NCI-H128 (cell line): ENCODE measurements around the gene PITPNM3.

Experiments
- DNase-seq: peaks from one replicate; lab custom pipeline; 2025; ENCODE audit not compliant: unreplicated experiment; lab: John Stamatoyannopoulos, UW

PITPNM3 gene

DNA sequence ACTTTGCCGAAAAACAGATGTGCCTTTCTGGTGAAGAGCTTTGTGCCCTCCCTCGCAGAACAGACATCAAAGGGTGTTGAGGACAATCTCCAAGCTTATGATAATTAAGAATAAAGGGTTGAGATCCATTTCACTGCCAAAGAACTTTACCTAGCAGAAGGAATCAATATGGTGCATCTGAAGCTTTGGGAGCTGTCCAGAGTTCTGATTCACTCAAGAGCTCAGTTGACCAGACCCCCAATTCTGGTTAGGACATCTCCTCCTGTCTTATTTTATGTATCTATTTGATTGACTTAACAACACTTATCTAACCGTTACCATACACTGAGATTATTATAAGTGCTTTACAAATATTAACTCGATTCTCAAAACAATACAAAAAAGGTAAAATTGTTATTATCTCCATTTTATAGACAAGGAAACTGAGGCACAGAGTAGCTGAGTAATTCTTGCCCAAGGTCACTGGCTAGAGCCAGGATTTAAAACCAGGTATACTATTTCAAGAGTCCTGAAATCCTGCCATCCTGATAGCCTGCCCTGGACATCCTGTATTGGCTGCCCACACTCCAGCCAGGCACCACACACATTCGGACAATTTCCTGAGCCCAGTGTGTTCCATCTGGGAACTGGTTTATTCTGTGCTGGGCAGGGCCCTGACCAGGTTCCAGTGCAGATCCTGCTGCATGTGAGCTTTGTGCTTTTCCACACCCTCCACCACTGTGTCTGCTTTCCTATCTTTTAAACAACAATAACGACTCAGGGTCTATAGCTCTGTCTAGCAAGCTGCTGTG, 29.8 kb downstream of the PITPNM3 start:
- no peak for DNase-seq

GRCh38 chr17:6525731-6526130, 30.6 kb downstream of the PITPNM3 start:
- no peak for DNase-seq

GRCh38 chr17:6525141-6525540, 31.2 kb downstream of the PITPNM3 start:
- DNase-seq, result no peak

DNA sequence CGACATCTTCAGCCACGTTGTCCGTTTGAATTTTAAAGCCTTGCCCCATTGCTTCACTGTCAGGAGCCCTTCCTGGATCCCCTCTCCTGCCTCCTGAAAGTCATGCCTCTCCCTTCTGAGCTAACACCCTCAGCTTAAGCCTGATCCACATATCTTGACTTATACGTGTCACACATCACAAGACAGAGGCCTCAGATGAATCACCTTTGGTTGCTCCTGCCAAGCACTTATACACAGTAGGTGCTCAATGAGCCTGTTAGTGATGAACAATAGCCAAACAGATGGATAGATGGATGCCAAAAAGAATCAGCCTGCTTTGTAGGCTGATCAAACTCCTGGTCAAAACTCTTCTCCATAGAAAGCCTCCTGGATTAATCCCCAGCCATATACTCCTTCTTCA, 31.8 kb downstream of the PITPNM3 start:
- DNase-seq, result no peak

GRCh38 chr17:6523809-6524355, 32.5 kb downstream of the PITPNM3 start:
- no peak for DNase-seq

- no peak for DNase-seq
These were observed 33.0 kb downstream of the PITPNM3 start for GRCh38 chr17:6523330-6523729.

DNA sequence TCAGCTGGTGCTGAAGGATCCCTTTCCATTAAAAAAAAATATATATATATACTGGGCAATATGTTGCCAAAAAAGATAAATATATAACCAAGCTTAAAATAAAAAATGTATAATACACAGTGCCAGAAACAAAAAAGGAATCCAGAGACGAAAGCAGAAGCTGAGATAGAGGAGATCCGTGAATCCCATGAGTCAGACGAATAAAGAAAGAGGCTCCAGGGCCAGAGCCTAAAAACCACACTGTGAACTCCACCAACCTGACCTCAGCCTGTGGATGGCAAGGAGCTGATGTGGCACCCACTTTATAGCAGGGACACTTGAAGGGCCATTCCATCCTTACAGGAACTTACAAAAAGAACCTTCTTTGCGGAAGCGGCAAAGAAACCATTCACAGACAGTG, 34.8 kb downstream of the PITPNM3 start:
- DNase-seq, result no peak

GRCh38 chr17:6517062-6517461, 39.3 kb downstream of the PITPNM3 start:
- no peak for DNase-seq

DNA sequence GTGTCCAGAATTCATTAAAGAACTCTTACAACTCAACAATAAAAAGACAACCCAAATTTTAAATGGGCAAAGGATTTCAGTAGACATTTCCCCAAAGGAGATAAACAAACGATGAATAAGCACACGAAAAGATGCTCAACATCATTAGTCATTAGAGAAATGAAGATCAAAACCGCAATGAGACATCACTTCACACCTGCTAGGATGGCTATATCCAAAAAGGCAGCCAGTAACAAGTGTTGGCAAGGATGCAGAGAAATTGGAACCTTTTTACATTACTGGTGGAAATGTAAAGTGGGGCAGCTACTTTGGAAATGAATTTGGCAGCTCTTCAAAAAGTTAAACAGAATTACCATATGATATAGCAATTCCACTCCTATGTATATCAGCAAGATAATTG, 42.0 kb downstream of the PITPNM3 start:
- no peak for DNase-seq

GRCh38 chr17:6512552-6512951, 43.8 kb downstream of the PITPNM3 start:
- no peak for DNase-seq

DNA sequence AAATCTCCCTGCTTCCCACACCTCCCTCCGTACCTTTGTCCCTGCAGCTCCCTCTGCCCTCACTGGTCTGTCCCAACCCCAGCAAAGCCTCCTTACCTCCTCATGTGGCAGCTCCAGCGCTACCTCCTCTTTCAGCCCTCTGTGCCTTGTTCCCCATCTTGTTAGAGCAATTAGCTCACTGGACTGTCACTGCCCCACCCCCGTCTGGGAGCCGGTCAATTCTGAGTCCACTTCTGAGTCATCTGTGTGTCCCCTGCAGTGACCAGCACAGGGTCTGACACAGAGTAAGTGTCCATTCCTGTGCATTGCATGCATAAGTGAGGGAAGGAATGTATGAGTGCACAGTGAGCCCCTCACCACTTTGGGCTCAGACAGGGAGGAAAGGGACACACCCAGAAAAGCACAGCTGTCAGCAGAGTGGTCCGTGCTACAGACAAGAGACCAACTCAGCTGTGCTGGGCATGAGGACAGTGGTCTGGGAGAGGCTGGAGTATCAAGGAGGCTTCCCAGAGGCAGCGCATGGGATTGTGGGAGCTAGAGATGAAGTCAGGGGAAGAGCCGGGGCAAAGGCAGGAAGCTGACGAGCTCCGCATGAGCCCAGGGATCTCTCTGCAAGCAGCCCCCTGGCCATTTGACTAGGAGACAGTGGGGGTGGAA, 45.9 kb downstream of the PITPNM3 start:
- no peak for DNase-seq

DNA sequence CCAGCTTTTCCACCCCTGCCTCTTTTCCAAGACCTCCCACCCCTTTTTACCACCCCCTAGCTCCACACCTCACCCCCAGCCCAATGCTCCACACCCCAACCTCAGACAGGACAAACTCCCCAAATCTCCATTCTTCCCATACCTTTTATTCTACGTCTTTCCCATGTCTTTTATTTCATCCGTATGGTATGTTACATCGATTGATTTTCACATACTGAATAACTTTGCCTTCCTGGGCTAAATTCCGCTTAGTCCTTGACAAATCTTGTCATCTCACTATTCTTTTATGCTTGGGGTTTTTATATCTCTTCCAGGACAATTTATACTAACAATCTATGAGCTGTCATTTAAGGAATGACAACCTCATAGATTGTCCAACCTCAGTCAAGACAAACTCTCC, 46.4 kb downstream of the PITPNM3 start:
- no peak for DNase-seq

DNA sequence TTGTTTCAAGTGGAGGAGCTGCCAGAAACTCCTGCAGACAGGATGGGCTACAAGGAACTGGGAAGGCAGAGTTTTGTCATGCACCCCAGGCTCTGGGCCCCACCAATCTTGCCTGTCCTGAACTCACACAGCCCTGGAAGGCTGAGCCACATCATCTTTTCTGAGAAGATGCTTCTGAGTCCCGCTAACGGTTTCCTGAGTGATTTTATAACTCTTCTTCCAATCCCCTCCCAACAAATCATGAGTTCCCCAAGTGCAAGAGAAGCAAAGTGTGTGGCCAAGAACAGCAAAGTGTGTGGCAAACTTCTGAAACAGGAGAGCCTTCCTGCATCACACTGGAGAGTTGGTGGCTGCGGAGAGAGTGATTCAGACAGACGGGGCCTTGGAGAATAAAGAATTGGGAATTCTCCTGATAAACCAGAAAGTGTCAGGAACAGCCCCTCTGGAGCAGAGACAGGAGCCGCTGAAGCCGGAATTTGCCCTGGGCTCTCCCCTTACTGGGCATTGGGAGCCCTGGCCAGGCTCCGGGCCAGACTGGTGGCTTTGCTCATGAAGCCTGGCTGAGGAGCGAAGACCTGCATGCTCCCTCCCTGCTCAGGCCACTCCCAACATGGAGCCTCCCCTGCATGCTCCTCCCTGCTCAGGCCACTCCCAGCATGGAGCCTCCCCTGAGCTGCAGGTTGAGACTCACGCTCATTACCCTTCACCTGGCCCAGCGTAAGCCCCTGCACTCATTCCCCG, 47.2 kb downstream of the PITPNM3 start:
- no peak for DNase-seq

DNA sequence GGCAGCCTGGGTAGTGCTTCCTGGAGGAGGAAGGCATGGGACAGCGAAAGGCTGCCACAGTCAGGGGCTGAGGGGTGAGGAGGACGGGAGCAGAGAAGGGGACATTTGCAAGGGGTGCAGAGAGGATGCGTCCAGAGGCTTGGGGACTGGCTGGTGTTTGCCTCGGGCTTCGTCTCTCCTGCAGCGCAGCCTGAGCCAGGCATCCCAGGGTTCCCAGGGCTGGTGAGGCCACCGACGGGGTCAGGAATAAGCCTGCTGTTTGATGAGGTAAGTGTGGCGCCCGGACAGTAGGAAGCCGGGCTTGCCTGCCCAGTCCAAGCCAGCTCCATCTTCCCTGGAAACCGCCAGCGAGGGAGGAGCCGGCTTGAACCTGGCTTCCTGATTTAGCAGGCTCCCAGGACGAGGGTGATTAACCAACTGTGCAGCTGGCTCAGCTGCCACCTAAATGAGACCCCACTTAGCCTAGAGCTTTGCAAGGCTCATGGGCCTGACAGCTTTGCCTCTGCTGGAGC, 47.8 kb downstream of the PITPNM3 start:
- no peak for DNase-seq

- DNase-seq, result no peak
These were observed 48.3 kb downstream of the PITPNM3 start for GRCh38 chr17:6508016-6508415.

- DNase-seq, result no peak
These were observed 48.8 kb downstream of the PITPNM3 start for GRCh38 chr17:6507535-6507934.

DNA sequence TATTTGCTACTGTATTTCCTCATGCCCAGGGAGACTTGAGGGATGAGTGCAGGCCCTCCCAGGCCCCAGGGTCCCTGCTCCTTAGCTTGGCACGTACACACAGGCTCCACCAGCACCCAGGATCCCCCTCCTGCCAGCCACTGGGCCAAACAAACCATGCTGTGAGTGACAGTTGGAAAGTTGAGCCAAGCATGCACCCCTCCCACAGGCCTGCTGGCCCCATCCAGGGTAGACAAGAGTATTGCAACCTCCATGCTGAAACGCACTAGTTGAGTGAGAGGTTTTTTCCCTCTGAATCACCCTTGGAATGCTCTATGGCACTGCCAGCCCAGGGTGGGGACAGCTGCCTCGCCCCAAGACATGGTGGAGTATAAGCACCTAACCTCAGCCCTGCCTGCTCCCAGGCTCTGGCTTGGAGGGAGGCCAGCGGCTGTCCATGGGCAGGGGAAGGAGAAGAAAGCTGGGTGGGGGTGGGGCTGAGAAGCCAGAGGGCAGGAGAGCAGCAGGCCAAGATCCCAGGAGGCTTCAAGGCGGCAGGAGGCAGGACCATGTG, 49.6 kb downstream of the PITPNM3 start:
- no peak for DNase-seq

- no peak for DNase-seq
These were observed 50.8 kb downstream of the PITPNM3 start for GRCh38 chr17:6505425-6506142.

DNA sequence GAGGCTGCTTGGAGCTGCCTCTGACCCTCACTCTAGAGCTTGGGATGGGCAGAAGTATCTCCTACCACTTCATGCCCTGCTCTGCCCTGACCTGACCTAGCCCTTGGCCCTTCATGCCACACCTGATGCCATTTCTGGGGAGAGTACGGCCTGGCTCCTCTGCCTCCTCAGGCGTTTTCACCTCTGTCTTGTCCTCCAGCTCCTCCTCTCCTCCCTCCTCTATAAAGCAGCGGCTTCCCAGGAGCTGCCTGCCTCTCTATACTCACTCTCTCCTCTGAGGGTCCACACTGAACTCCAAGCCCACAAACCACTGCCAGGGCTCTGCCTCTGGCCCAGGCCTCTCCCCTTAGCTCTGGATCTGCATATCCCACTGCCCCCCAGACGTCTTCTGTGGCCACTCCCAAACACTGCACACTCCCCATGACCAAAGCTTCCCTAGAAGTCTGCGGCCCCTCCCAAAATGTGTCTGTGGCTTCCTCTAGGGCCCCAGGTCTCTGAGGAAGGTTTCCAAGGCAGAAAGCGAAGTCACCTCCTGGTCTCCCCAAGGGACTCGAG, 52.6 kb downstream of the PITPNM3 start:
- no peak for DNase-seq

DNA sequence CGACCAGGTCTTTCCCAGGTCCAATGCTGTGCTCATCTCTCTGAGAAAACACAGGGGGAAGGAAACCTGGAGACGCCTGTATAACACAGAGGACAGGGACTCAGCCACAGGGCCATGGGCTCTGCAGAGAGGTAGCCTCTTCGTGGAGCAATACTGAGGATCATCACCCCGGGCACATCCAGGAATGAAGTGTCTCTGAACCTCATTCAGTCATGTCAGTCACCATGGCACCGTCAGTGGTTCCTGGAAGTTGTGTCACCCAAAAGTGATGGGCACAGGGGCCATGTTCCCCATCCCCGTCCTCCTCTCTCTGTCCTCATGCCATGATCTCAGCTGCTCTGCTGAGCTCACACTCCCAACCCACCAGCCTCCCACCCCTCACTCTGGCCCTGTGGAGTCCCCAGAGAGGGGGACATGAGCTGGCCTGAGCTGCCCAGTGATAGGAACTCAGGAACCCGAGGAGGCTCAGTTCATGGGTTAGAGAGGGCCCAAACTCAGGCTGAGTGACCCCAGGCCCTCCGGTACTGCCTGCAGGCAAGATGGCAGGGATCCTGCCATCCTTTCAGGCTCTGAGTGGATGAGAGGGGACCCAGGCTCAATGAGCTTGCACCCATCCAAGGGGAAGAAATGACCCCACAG, 53.4 kb downstream of the PITPNM3 start:
- DNase-seq, result no peak
